ENCODE results near the gene HOXD9.

The HOXD9 gene

GRCh38 chr2:176155356-176156044 is 33.0 kb downstream of the HOXD9 start:
- DNase-seq (ENCODE audit: low spot score): no peak

GRCh38 chr2:176156301-176156806 is 33.8 kb downstream of the HOXD9 start:
- DNase-seq (ENCODE audit: low spot score): no peak

- DNase-seq (ENCODE audit: low spot score): no peak
These were observed 34.4 kb downstream of the HOXD9 start, which contains the start of gene HOXD3 for GRCh38 chr2:176156807-176157498. HOXD3 (plus strand) TSS chr2:176157307; CDS start chr2:176169115, 11,808 bp downstream.

- no peak for DNase-seq (ENCODE audit: low spot score)
These were observed 35.1 kb downstream of the HOXD9 start for GRCh38 chr2:176157499-176158185.

GRCh38 chr2:176158186-176158591 is 35.7 kb downstream of the HOXD9 start:
- no peak for DNase-seq (ENCODE audit: low spot score)

- DNase-seq (ENCODE audit: low spot score): no peak
These were observed 36.5 kb downstream of the HOXD9 start for GRCh38 chr2:176158855-176159662.

- no peak for DNase-seq (ENCODE audit: low spot score)
These were observed 37.2 kb downstream of the HOXD9 start for GRCh38 chr2:176159663-176160250.

GRCh38 chr2:176160251-176160985 is 37.9 kb downstream of the HOXD9 start:
- DNase-seq (ENCODE audit: low spot score): no peak

- DNase-seq (ENCODE audit: low spot score): no peak
These were observed 38.7 kb downstream of the HOXD9 start for GRCh38 chr2:176160986-176161824.

- no peak for DNase-seq (ENCODE audit: low spot score)
These were observed 39.5 kb downstream of the HOXD9 start for GRCh38 chr2:176161825-176162626.

GRCh38 chr2:176162911-176163671 is 40.6 kb downstream of the HOXD9 start:
- no peak for DNase-seq (ENCODE audit: low spot score)

- DNase-seq (ENCODE audit: low spot score): no peak
These were observed 41.1 kb downstream of the HOXD9 start for GRCh38 chr2:176163672-176164056.

- DNase-seq (ENCODE audit: low spot score): no peak
These were observed 41.7 kb downstream of the HOXD9 start for GRCh38 chr2:176164201-176164600.

GRCh38 chr2:176164611-176165369 is 42.3 kb downstream of the HOXD9 start:
- DNase-seq (ENCODE audit: low spot score): no peak

GRCh38 chr2:176165370-176166050 is 43.0 kb downstream of the HOXD9 start:
- DNase-seq (ENCODE audit: low spot score): no peak

- DNase-seq (ENCODE audit: low spot score): no peak
These were observed 43.8 kb downstream of the HOXD9 start for GRCh38 chr2:176166272-176166671.

GRCh38 chr2:176167398-176167797 is 44.9 kb downstream of the HOXD9 start:
- no peak for DNase-seq (ENCODE audit: low spot score)
